Measurements from ENCODE around the gene PPP4R3C.
"Not testable (repeated sequence)": the region's sequence is repeated elsewhere in the genome, so short reads cannot be mapped to it uniquely, and the experiment has no call there.

DNA sequence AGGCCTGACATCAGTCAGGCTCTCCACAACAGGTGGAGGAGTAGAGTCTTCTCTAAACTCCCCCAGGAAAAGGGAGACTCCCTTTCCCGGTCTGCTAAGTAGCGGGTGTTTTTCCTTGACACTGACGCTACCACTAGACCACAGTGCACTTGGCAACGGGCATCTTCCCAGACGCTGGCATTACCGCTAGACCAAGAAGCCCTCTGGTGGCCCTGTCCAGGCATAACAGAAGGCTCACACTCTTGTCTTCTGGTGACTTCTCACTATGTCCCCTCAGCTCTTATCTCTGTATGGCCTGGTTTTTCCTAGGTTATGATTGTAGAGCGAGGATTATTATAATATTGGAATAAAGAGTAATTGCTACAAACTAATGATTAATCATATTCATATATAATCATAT lies 20.7 kb downstream of the PPP4R3C start:
- TF ChIP-seq POLR2A (IDR thresholded peaks at IDR 0.05): not testable (repeated sequence)
- TF ChIP-seq, protein P1, sequence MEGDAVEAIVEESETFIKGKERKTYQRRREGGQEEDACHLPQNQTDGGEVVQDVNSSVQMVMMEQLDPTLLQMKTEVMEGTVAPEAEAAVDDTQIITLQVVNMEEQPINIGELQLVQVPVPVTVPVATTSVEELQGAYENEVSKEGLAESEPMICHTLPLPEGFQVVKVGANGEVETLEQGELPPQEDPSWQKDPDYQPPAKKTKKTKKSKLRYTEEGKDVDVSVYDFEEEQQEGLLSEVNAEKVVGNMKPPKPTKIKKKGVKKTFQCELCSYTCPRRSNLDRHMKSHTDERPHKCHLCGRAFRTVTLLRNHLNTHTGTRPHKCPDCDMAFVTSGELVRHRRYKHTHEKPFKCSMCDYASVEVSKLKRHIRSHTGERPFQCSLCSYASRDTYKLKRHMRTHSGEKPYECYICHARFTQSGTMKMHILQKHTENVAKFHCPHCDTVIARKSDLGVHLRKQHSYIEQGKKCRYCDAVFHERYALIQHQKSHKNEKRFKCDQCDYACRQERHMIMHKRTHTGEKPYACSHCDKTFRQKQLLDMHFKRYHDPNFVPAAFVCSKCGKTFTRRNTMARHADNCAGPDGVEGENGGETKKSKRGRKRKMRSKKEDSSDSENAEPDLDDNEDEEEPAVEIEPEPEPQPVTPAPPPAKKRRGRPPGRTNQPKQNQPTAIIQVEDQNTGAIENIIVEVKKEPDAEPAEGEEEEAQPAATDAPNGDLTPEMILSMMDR (IDR thresholded peaks at IDR 0.05): not testable (repeated sequence)

Data from body of pancreas (tissue), 4 donors.